Transverse colon (tissue), 4 donors: Measurements from ENCODE around the gene EWSR1. TPM values are rescaled to one million over a fixed set of nuclear protein-coding genes. Genes with fewer than 3 reads are reported as not detected.

Experiments
- DNase-seq: peaks from one replicate; pipeline ENCODE4 v3.0.0-alpha.2; 2019
- H3K27ac ChIP-seq, 4 donors: fragments of 200-600 bp; sonication (generic); 2 replicates each; pipeline ENCODE4 v1.5.1; 2016 to 2018; ENCODE audit warnings: inconsistent platforms in 4 of 4
- H3K27me3 ChIP-seq: fragments of 200-600 bp; sonication (generic); 2 replicates; pipeline ENCODE4 v1.5.1; 2017; ENCODE audit warnings: inconsistent platforms
- H3K36me3 ChIP-seq, 4 donors: fragments of 200-600 bp; sonication (generic); 2 replicates each; pipeline ENCODE4 v1.5.1; 2017 to 2019; ENCODE audit warnings: inconsistent platforms in 4 of 4
- H3K4me1 ChIP-seq, 4 donors: fragments of 200-600 bp; sonication (generic); 2 replicates each; pipeline ENCODE4 v1.5.1; 2017 to 2020; ENCODE audit warnings: inconsistent platforms in 4 of 4
- H3K4me3 ChIP-seq, 4 donors: fragments of 200-600 bp; sonication (generic); 1 replicate in 1 of 4; 2 replicates in 3 of 4; pipeline versions ENCODE4 v1.5.1 to v1.6.1; 2017 to 2019; ENCODE audit warnings: inconsistent platforms in 4 of 4
- H3K9me3 ChIP-seq, 2 donors: fragments of 200-600 bp; sonication (generic); 2 replicates each; pipeline ENCODE4 v1.5.1; 2017 to 2019; ENCODE audit warnings: inconsistent platforms in 2 of 2
- EP300 ChIP-seq: sonication (generic); formaldehyde crosslinking; IDR thresholded peaks from one replicate; pipeline ENCODE4 v1.6.1; 2017; ENCODE audit warnings: antibody characterized with exemption, low read depth
- POLR2A ChIP-seq: fragments of 450-650 bp; IDR thresholded peaks from one replicate; pipeline ENCODE4 v1.6.1; 2016; ENCODE audit warnings: antibody characterized with exemption, mild to moderate bottlenecking, moderate library complexity
- POLR2AphosphoS5 ChIP-seq, 3 donors: sonication (generic); formaldehyde crosslinking; IDR thresholded peaks; one replicate each; pipeline ENCODE4 v1.6.1; 2016; ENCODE audit warnings: antibody characterized with exemption in 3 of 3
- WGBS, 2 donors: methylation state at CpG; one replicate each; pipeline ENCODE4 v1.1.5; 2018; ENCODE audit warnings: low coverage in 1 of 2; 5-methylcytosine and 5-hydroxymethylcytosine counted together
- in situ Hi-C, 4 donors: fragments of 200-750 bp; cut with MboI; loops; one replicate each; pipeline versions ENCODE4 v1.15.0 to v1.15.1; 2017; ENCODE audit warnings: low sequenced_read_pairs in 3 of 4, low pct_ligation_motif_present in 1 of 4, low pct_unique_long_range_greater_than_20kb in 1 of 4
- intact Hi-C: fragments of 100-400 bp; cut with DNase I; formaldehyde crosslinking; loops from one replicate; pipeline ENCODE4 v1.15.1; 2023; ENCODE audit warnings: low total_unique reads
- total RNA-seq, 4 donors: library from RNA; depleted of rRNA; stranded (reverse); fragments of >200 nt; gene quantifications; one replicate each; pipeline ENCODE4 v1.1.0, GENCODE V29; 2016
- TF ChIP-seq, protein P1 (sequence below), 5 experiments: fragments of 200-600 bp in 3 of 5; fragments of 450-650 bp in 2 of 5; sonication (generic) in 3 of 5; IDR thresholded peaks; 1 replicate in 2 of 5; 2 replicates in 3 of 5; pipeline ENCODE4 v1.5.1; 2016 to 2017; ENCODE audit warnings: antibody characterized with exemption in 5 of 5, inconsistent platforms in 3 of 5, mild to moderate bottlenecking in 2 of 5, moderate library complexity in 1 of 5

Gene EWSR1
- total RNA-seq, 4 donors from 2014 or later: 196 to 318 (median 205) TPM

DNA sequence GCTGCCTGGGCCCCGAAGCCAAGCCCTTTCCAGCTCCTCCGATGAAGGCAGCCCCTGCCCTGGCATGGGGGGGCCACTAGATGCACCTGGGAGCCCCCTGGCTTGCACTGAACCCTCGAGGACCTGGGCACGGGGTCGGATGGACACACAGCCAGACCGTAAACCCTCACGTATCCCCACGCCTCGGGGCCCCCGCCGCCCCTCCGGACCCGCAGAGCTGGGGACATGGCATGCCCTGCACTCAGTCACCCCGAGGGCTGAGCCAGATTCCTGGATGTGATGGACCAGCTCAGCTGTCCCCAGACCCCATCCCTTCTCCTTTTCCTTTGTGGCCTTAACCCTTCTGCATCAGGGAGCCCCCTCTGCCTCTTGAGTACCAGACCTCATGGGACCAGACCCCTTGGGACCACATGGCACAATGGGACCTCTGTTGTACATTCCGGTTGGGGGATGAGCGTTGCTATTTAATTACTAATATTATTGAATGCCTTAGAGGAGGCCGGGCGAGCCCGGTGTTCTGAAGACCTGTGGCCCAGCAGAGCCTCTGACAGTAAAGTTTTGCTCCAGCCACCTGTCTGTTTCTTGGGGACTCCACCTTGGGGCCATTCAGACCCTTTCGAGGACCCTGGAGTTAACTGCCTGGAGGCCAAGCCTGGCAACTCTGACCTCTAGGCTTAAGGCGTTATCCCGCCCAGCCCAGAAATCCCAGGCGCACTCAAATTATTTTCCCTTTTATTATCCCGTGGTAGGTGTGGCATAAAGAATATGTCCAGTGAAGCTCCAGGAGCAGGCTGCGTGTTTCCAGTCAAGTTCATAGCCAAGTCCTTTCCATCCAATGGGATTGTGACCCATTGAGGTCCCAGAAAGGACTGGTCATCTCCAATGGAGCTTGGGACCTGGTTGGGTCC, 44.4 kb downstream of the EWSR1 start:
- Histone ChIP-seq H3K4me1 (peaks cover 61 to 86% (median 74%) of the 10 kb centered on the region in 4 donors), H3K4me3 (no peak overlapping the region), H3K27ac (peak overlapping the region in 2 of 4 donors; percentile 85 to 96), H3K36me3 (no peaks in the 10 kb centered on the region), H3K27me3 (peaks cover 42% of the 10 kb centered on the region), H3K9me3 (no peaks in the 10 kb centered on the region)
- DNase-seq: no peak
- in situ Hi-C loops: no loop called here
- intact Hi-C loops: no loop called here
- no peak for TF ChIP-seq EP300
- TF ChIP-seq POLR2A: no peak
- TF ChIP-seq, protein P1, sequence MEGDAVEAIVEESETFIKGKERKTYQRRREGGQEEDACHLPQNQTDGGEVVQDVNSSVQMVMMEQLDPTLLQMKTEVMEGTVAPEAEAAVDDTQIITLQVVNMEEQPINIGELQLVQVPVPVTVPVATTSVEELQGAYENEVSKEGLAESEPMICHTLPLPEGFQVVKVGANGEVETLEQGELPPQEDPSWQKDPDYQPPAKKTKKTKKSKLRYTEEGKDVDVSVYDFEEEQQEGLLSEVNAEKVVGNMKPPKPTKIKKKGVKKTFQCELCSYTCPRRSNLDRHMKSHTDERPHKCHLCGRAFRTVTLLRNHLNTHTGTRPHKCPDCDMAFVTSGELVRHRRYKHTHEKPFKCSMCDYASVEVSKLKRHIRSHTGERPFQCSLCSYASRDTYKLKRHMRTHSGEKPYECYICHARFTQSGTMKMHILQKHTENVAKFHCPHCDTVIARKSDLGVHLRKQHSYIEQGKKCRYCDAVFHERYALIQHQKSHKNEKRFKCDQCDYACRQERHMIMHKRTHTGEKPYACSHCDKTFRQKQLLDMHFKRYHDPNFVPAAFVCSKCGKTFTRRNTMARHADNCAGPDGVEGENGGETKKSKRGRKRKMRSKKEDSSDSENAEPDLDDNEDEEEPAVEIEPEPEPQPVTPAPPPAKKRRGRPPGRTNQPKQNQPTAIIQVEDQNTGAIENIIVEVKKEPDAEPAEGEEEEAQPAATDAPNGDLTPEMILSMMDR (IDR thresholded peaks at IDR 0.05): no peak
- TF ChIP-seq POLR2AphosphoS5 (IDR thresholded peaks at IDR 0.05): no peak
- WGBS, 2 donors: 84% methylated on average over 25 of the region's 25 CpGs; no CpG with 5 or more reads in 1 of the 2 donors

DNA sequence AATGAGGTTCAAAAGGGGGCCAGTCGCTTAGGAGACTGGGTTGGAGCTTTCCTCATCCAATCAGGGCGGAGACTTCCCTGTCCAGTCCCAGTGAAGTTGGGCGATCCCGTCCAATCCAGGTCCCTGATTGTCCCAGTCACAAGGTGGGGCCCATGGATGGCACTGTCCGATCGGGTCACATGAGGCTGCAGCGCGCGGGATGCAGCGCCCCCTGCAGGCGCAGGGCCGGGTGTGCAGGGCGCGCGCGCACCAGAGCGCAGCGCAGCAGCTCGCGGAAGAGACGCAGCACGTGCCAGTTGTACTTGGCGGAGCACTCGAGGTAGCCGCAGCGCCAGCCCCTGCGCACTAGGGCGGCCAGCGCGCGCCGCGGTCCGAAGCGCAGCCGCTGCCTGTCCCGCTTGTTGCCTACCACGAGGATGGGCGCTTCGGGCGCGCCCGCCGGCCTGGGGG, 45.1 kb downstream of the EWSR1 start:
- intact Hi-C loops (no loop called here), in situ Hi-C loops (no loop called here)
- H3K9me3 ChIP-seq: no peaks in the 10 kb centered on the region
- H3K4me1 ChIP-seq: peaks cover 54 to 79% (median 67%) of the 10 kb centered on the region in 4 donors
- WGBS, 2 donors: 28% methylated on average over 12 of the region's 44 CpGs; no CpG with 5 or more reads in 1 of the 2 donors
- H3K36me3 ChIP-seq: no peaks in the 10 kb centered on the region
- H3K27ac ChIP-seq: no peak overlapping the region
- no peak overlapping the region for H3K4me3 ChIP-seq
- TF ChIP-seq, protein P1 (IDR thresholded peaks at IDR 0.05): peak; percentile 65 to 88 (median 79)
- TF ChIP-seq POLR2AphosphoS5 (IDR thresholded peaks at IDR 0.05) (peak in 1 of 3 donors; percentile 45), EP300 (no peak), POLR2A (no peak)
- peak; percentile 48 for DNase-seq
- H3K27me3 ChIP-seq: peaks cover 42% of the 10 kb centered on the region

DNA sequence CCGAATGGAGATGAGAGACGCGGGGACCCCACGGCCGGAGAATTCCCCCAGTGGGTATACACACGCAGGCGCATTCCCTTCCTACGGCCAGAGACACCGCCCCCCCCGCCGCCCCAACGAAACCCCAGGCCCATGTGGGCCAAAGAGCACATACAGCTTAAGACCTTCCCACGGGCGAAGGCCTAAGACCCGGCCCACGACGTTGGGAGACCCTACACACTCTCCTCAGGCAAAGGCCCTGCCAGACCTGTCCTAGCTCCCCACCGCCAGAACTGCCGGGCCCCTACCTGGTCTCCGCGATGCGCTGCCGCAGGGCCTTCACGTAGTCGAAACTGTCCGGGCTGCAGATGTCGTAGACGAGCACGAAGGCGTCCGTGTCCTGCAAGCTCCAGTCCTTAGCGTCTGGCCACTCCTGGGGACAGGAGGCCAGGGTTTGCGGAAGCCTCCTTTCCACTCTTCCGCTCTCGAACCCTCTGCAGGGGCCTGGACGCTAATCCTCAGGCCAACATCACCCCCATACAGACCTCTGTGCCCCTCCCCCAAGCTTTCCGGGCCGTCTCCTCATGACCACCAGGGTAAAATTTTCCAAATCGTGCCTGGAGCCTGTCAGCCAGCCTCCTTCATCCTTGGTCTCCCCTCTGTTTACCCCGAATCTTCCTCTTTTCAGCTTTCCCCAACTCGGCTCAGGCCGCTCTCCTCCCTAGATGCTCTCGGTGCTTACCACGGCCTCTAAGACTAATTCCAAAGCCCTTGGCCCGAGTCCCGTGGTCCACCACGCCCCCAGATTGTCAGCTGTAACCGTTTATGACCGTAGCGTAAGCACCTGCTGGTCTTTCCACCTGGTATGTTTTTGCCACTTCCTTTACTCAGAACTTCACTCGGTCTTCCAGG, 45.8 kb downstream of the EWSR1 start:
- in situ Hi-C loops (no loop called here), intact Hi-C loops (no loop called here)
- Histone ChIP-seq H3K4me3 (no peak overlapping the region), H3K27me3 (peaks cover 42% of the 10 kb centered on the region), H3K4me1 (peaks cover 48 to 72% (median 61%) of the 10 kb centered on the region in 4 donors), H3K27ac (no peak overlapping the region), H3K36me3 (no peaks in the 10 kb centered on the region), H3K9me3 (no peaks in the 10 kb centered on the region)
- 2 to 19% methylated on average over 9 to 44 of the region's 51 CpGs for WGBS, 2 donors
- DNase-seq: peak; percentile 83
- no peak for TF ChIP-seq POLR2A
- no peak for TF ChIP-seq EP300
- TF ChIP-seq, protein P1 (IDR thresholded peaks at IDR 0.05): no peak
- TF ChIP-seq POLR2AphosphoS5 (IDR thresholded peaks at IDR 0.05): peak in 1 of 3 donors; percentile 40
